ENCODE measurements around the gene MINK1.

MINK1 gene

GRCh38 chr17:4810696-4811290, 22.3 kb upstream of the MINK1 start:
- in situ Hi-C loops (cut with MboI; ENCODE audit: low pct_unique_long_range_greater_than_20kb, low sequenced_read_pairs, unreplicated experiment), result no loop called here
- DNase-seq (ENCODE audit: low spot score), result no peak
- no peak for TF ChIP-seq CTCF (IDR thresholded peaks at IDR 0.05; ENCODE audit: extremely low read depth, insufficient read depth, missing control alignments)

- in situ Hi-C loops (cut with MboI; ENCODE audit: low pct_unique_long_range_greater_than_20kb, low sequenced_read_pairs, unreplicated experiment), result no loop called here
- no peak for DNase-seq (ENCODE audit: low spot score)
- TF ChIP-seq CTCF (IDR thresholded peaks at IDR 0.05; ENCODE audit: extremely low read depth, insufficient read depth, missing control alignments), result no peak
Measured at GRCh38 chr17:4811471-4811870, 21.7 kb upstream of the MINK1 start.

GRCh38 chr17:4812690-4813089, 20.4 kb upstream of the MINK1 start:
- no peak for DNase-seq (ENCODE audit: low spot score)
- in situ Hi-C loops (cut with MboI; ENCODE audit: low pct_unique_long_range_greater_than_20kb, low sequenced_read_pairs, unreplicated experiment), result no loop called here
- TF ChIP-seq CTCF (IDR thresholded peaks at IDR 0.05; ENCODE audit: extremely low read depth, insufficient read depth, missing control alignments), result no peak

GRCh38 chr17:4815043-4815675, 18.0 kb upstream of the MINK1 start:
- no peak for DNase-seq (ENCODE audit: low spot score)
- in situ Hi-C loops (cut with MboI; ENCODE audit: low pct_unique_long_range_greater_than_20kb, low sequenced_read_pairs, unreplicated experiment), result no loop called here
- no peak for TF ChIP-seq CTCF (IDR thresholded peaks at IDR 0.05; ENCODE audit: extremely low read depth, insufficient read depth, missing control alignments)

- DNase-seq (ENCODE audit: low spot score), result no peak
- in situ Hi-C loops (cut with MboI; ENCODE audit: low pct_unique_long_range_greater_than_20kb, low sequenced_read_pairs, unreplicated experiment), result no loop called here
- TF ChIP-seq CTCF (IDR thresholded peaks at IDR 0.05; ENCODE audit: extremely low read depth, insufficient read depth, missing control alignments), result no peak
Measured at GRCh38 chr17:4816826-4817225, 16.3 kb upstream of the MINK1 start.

- DNase-seq (ENCODE audit: low spot score), result no peak
- in situ Hi-C loops (cut with MboI; ENCODE audit: low pct_unique_long_range_greater_than_20kb, low sequenced_read_pairs, unreplicated experiment), result no loop called here
- no peak for TF ChIP-seq CTCF (IDR thresholded peaks at IDR 0.05; ENCODE audit: extremely low read depth, insufficient read depth, missing control alignments)
Measured at GRCh38 chr17:4818276-4818675, 14.9 kb upstream of the MINK1 start.

All from GM13977 (cell line).